Muscle layer of colon (tissue), 2 donors: ENCODE results near the gene TCEAL4.
A peak's percentile ranks its signal among the peaks of the same experiment; 100 is the strongest.

Experiments
- H3K27ac ChIP-seq: one replicate; pipeline ENCODE4 v1.7.0; 2013; ENCODE audit warnings: low read depth, mild to moderate bottlenecking, low read length, moderate library complexity
- H3K27me3 ChIP-seq, 2 donors: one replicate each; pipeline ENCODE4 v1.7.0; 2013; ENCODE audit warnings: low read length in 2 of 2, mild to moderate bottlenecking in 2 of 2; ENCODE audit not compliant: insufficient read depth in 2 of 2, control insufficient read depth in 1 of 2
- H3K36me3 ChIP-seq: one replicate; pipeline ENCODE4 v1.7.0; 2013; ENCODE audit warnings: mild to moderate bottlenecking, low read length; ENCODE audit not compliant: insufficient read depth
- H3K4me1 ChIP-seq: one replicate; pipeline ENCODE4 v1.7.0; 2013; ENCODE audit warnings: mild to moderate bottlenecking, low read length; ENCODE audit not compliant: insufficient read depth
- H3K4me3 ChIP-seq, 2 donors: one replicate each; pipeline ENCODE4 v1.7.0; 2013; ENCODE audit warnings: low read length in 2 of 2, low read depth in 1 of 2, mild to moderate bottlenecking in 1 of 2, moderate library complexity in 1 of 2
- H3K9ac ChIP-seq: one replicate; pipeline ENCODE4 v1.7.0; 2013; ENCODE audit warnings: low read length
- H3K9me3 ChIP-seq: one replicate; pipeline ENCODE4 v1.7.0; 2013; ENCODE audit warnings: mild to moderate bottlenecking, low read length
- donor health status: abdominal sarcoma.
- donor health status: Adenocarcinoma of cecum.

Gene TCEAL4

DNA sequence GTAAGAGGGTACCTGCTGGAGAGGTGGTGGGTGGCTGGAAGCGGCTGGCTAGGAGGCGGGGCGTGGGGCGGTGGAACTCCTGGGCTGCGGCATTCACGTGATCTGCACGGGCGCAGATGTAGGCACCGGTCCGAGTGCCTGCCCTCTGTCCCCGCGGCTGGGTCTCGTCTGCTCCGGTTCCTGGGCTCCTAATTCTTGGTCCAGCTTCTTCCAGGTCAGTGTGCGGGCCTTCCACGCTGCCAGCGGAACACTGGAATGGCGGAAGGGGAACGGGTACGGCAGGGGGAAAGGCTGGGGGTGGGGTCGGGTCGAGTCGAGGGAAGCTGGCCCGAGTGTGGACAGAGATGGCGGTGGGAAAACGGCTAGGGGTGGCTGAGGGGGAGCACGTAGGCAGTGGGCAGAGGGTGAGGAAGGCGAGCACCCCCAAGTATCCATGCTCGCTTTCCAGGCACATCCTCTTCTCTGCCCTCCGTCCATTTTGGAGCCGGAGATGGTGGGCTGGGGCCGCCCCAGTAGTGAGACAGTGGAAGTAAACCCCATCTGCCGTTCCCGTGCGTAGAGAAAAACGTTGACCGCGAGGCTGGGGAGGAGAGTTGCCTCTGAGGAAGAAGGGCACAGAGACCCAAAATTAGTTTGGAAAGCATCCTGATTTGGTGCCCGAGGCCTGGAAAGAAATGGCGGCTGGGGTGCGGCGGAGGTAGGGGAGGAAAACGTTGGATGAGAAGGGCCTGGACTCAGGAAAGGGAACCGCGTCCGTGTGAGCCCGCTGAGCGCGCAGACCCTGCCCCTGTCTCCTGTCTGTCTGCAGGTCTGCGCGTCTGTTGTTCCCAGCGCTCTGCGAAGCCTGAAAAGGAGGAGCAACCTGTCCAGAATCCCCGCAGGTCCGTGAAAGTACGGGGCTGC, at the start of gene TCEAL4:
TSS of gene TCEAL4 (plus strand) at position 105 of the 903 bp plus-strand sequence. CDS start 1,161 bp downstream, outside the sequence.
- H3K9me3 ChIP-seq = peaks cover 6% of the 10 kb centered on the region
- peak within 1 kb of the TSS; percentile 72 for H3K27ac ChIP-seq
- H3K36me3 ChIP-seq = no peaks in the 10 kb centered on the region
- H3K9ac ChIP-seq = peak within 1 kb of the TSS; percentile 67
- peaks cover 6% of the 10 kb centered on the region for H3K4me1 ChIP-seq
- no peaks in the 10 kb centered on the region for H3K27me3 ChIP-seq
- peak within 1 kb of the TSS; percentile 55 to 66 for H3K4me3 ChIP-seq

DNA sequence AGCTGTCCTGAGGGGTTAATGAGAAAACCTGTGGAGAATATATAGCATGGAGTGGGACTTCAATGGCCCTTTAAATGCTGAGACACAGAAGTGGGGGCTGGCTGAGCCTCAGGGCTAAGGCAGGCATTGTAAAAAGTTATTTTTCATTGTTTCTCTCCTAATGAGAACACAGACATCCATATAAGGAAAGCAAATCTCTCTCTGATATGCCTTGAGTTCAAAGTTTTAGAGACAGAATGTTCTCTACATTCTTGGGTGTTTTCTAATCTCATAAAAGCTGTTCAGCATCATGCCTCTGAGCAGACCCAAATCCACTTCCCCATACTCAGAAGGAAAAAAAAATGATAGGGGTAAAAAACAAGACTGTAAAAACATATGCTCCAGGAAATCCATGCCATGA, 49.2 kb upstream of the TCEAL4 start:
- Histone ChIP-seq H3K36me3 (no peaks in the 10 kb centered on the region), H3K27ac (no peak overlapping the region)

DNA sequence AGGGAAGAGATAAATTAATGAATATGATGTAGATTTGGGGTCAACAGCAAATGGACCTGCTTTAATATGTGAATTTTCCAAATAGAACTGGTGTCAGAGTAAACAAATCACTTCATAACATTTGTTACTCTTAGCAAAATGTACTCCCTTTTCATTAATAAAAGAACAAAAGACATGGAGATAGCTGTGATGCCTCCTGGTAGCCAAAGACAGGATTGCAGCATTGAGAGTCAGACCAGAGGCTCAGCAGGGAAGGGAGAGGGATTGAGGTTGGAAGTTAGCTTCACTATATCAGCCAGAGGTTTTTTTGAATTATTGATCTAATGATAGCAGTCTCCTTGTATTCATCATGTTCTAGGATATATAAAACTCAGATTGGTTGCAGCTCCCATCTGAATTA, 48.6 kb upstream of the TCEAL4 start:
- Histone ChIP-seq H3K4me1 (no peaks in the 10 kb centered on the region), H3K9ac (no peak overlapping the region), H3K4me3 (no peak overlapping the region), H3K9me3 (no peaks in the 10 kb centered on the region), H3K36me3 (no peaks in the 10 kb centered on the region), H3K27me3 (peaks cover 0 to 2% of the 10 kb centered on the region in 2 donors), H3K27ac (no peak overlapping the region)

More for the DNA sequence above, 49.2 kb upstream of the TCEAL4 start:
- H3K9me3 ChIP-seq = no peaks in the 10 kb centered on the region
- H3K4me1 ChIP-seq = no peaks in the 10 kb centered on the region
- H3K4me3 ChIP-seq = no peak overlapping the region
- peaks cover 0 to 2% of the 10 kb centered on the region in 2 donors for H3K27me3 ChIP-seq
- no peak overlapping the region for H3K9ac ChIP-seq

DNA sequence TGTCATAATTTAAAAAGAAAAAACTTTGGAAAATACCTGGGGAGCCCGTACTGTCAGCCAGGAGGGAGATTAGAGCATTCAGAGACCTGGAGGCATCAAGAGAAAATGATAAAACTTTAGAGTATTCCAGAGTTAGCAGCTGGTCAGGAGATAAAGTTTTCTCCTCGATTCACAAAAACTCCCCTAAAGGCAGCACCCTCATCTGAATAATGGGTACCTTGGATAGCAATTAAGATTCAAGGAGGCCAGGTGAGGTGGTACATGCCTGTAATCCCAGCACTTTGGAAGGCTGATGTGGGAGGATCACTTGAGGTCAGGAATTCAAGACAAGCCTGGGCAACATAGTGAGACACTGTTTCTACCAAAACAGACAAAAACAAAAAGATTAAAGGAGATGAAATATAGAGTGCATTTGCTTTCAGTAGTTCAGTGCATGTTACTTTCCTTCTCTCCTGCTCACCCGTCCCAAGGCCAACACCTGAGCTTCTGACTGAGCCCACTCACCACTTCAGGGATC, 47.4 kb upstream of the TCEAL4 start:
- peaks cover 0 to 2% of the 10 kb centered on the region in 2 donors for H3K27me3 ChIP-seq
- H3K27ac ChIP-seq = no peak overlapping the region
- H3K9ac ChIP-seq = no peak overlapping the region

DNA sequence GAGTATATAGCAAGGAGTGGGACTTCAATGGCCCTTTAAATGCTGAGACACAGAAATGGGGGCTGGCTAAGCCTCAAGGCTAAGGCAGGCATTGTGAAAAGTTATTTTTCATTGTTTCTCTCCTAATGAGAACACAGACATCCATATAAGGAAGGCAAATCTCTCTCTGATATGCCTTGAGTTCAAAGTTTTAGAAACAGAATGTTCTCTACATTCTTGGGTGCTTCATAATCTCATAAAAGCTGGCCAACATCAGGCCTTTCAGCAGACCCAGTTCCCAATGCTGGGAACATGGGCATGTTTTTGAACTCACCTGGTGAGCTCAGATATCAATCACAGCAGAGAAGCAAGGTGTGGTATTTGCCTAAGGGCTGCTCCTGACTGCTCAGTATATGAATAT, 46.6 kb upstream of the TCEAL4 start:
- Histone ChIP-seq H3K27ac (no peak overlapping the region), H3K36me3 (no peaks in the 10 kb centered on the region)

More for the DNA sequence above, 47.4 kb upstream of the TCEAL4 start:
- Histone ChIP-seq H3K36me3 (no peaks in the 10 kb centered on the region), H3K4me3 (no peak overlapping the region), H3K9me3 (no peaks in the 10 kb centered on the region), H3K4me1 (no peaks in the 10 kb centered on the region)

DNA sequence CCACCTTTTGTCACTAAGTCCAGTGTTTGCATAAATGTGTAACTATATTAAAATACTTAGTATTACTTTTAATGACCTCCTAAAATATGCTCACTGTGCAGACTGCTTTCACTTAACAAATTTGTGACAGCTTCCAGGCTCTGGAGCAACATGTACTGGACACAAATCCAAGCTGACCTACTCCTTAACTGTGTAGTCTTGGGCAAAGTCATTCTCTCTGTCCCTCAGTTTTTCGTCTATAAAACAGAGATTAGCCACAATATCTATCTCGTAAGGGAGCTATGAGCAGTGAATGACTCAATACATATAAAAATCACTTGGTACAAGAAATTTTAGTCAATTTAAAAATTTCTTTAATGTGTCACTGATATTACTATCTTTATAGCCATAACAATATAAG, 45.6 kb upstream of the TCEAL4 start:
- no peak overlapping the region for H3K27ac ChIP-seq
- H3K4me1 ChIP-seq = no peaks in the 10 kb centered on the region
- H3K36me3 ChIP-seq = no peaks in the 10 kb centered on the region
- peaks cover 2 to 4% of the 10 kb centered on the region in 2 donors for H3K27me3 ChIP-seq
- no peak overlapping the region for H3K4me3 ChIP-seq
- H3K9me3 ChIP-seq = no peaks in the 10 kb centered on the region
- H3K9ac ChIP-seq = no peak overlapping the region

More for the DNA sequence above, 46.6 kb upstream of the TCEAL4 start:
- Histone ChIP-seq H3K27me3 (peaks cover 0 to 2% of the 10 kb centered on the region in 2 donors), H3K9ac (no peak overlapping the region), H3K4me1 (no peaks in the 10 kb centered on the region), H3K4me3 (no peak overlapping the region), H3K9me3 (no peaks in the 10 kb centered on the region)

DNA sequence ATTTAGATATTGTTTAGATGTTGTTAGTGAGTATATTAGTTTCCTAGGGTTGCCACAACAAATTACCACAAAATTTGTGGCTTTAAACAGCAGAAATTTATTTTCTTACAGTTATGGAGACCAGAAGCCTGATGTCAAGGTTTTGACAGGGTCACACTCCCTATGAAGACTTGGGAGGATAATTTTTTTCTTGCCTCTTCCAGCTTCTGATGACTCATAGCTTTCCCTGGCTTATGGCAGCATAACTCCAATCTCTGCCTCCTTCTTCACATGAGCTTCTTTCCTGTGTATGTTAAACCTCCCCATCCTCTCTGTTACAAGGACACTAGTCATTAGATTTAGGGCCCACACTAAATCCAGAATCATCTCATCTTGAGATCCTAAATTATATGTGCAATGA, 45.2 kb upstream of the TCEAL4 start:
- no peaks in the 10 kb centered on the region for H3K36me3 ChIP-seq
- H3K9ac ChIP-seq = no peak overlapping the region
- peaks cover 2 to 7% of the 10 kb centered on the region in 2 donors for H3K27me3 ChIP-seq
- no peaks in the 10 kb centered on the region for H3K4me1 ChIP-seq
- H3K4me3 ChIP-seq = no peak overlapping the region
- no peak overlapping the region for H3K27ac ChIP-seq
- no peaks in the 10 kb centered on the region for H3K9me3 ChIP-seq

DNA sequence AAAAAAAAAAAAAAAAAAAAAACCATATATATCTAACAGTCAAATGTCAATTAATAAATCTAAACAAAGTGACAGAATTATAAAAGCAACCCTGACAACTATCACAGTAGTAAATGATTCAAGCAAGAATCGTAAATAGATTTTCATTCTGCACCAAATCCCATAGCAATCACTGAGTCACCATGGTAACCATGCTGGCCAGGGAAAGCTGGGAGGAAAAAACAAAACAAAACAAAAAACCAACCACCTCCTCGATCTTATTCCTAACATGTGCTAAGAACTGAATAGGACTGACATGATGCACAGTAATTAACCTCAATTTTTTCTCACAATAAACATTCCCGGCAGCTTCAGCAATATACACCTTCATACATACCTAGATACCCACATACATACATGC, 35.4 kb upstream of the TCEAL4 start:
- H3K27me3 ChIP-seq = peaks cover 0 to under 1% of the 10 kb centered on the region in 2 donors
- no peak overlapping the region for H3K4me3 ChIP-seq
- H3K36me3 ChIP-seq = no peaks in the 10 kb centered on the region
- H3K4me1 ChIP-seq = no peaks in the 10 kb centered on the region
- H3K9me3 ChIP-seq = no peaks in the 10 kb centered on the region
- no peak overlapping the region for H3K27ac ChIP-seq
- H3K9ac ChIP-seq = no peak overlapping the region

DNA sequence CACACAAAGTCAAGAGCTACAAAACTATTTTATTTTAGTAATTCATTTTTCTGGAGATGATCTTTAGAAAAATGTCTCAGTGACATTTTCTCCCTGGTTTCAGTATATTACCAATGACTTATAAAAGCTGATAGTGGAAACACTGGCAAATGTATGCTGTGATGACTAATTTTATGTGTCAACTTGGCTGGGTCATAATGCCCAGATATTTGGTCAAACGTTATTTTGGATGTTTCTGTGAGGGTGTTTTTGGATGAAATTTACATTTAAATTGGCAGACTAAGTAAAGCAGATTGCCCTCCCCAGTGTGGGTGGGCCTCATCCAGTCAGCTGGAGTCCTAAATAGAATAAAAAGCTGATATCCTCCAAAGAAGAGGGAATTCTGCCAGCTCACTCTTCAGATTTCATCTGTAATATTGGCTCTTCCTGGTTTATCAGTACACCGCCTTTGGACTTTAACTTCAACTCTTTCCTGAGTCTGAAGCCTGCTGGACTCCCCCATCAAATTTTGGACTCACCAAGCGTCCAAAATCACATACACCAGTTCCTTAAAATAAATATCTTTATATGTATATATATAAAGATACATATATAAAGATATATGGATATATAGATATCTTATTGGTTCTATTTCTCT, 34.8 kb upstream of the TCEAL4 start:
- no peaks in the 10 kb centered on the region for H3K36me3 ChIP-seq
- H3K27ac ChIP-seq = no peak overlapping the region
- no peak overlapping the region for H3K4me3 ChIP-seq
- no peaks in the 10 kb centered on the region for H3K4me1 ChIP-seq
- no peak overlapping the region for H3K9ac ChIP-seq
- no peaks in the 10 kb centered on the region for H3K9me3 ChIP-seq
- H3K27me3 ChIP-seq = no peaks in the 10 kb centered on the region

DNA sequence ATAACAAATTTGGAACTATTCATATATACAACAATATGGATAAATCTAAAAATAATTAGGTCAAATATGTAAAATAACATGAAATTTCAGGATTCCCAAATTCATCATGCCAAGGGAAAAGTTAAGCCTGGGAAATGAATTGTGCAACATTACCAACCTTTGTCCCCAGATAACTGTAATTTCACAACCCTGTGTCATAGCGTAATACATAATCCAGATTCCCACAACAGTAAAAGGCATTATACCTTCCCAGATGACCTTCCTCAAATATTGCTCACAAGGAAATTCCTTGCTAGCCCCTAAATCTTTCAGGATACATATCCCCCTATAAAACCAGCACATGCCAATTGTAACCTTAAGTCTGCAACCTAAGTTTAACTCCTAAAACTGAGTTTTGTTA, 33.1 kb upstream of the TCEAL4 start:
- Histone ChIP-seq H3K36me3 (no peaks in the 10 kb centered on the region), H3K27ac (no peak overlapping the region), H3K4me1 (no peaks in the 10 kb centered on the region)

DNA sequence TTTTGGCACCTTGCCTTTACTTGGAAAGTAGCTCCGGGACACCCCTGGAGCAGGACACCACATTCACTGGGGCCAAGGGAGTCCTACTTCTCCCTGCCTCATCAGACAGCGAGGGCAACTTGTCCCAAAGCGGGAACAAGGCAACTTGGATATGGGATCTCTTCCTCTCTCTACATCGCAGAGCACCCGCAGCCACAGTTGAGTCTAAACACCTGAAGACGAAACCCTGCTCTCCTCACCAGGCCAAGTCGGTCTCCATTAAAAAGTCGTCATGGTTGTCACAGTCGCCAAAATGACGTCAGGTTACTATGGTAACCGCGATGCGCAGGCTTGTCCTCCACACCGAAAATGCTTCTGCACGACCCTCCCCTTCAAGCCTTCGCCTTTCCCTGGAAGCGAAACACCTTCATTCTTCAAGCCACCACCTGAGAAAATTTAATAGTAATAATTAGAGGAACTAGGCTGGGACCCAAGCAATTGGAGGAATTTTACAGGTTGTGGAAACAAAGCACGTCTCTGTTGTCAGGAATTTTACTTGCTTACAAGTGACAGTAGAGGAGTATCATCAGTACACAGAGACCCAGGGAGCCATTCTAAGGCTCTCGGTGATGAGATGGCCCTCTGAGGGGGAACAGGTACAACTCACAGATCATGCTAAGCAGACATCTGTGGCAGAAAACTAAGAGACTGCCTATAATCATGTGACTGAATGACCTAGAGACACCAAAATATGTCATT, 30.5 kb upstream of the TCEAL4 start:
- H3K4me1 ChIP-seq = no peaks in the 10 kb centered on the region
- peak overlapping the region in 1 of 2 donors; percentile 49 for H3K4me3 ChIP-seq
- H3K27ac ChIP-seq = no peak overlapping the region
- no peaks in the 10 kb centered on the region for H3K9me3 ChIP-seq
- no peak overlapping the region for H3K9ac ChIP-seq
- H3K27me3 ChIP-seq = no peaks in the 10 kb centered on the region
- H3K36me3 ChIP-seq = no peaks in the 10 kb centered on the region

More for the DNA sequence above, 33.1 kb upstream of the TCEAL4 start:
- Histone ChIP-seq H3K9ac (no peak overlapping the region), H3K9me3 (no peaks in the 10 kb centered on the region), H3K27me3 (no peaks in the 10 kb centered on the region), H3K4me3 (no peak overlapping the region)
